ENCODE measurements around the gene CELSR1. TPM values are rescaled to one million over a fixed set of nuclear protein-coding genes. Genes with fewer than 3 reads are reported as not detected.

CELSR1 gene
- total RNA-seq, 2 experiments from 2014 or later: 3.7 to 5.2 TPM

GRCh38 chr22:46569848-46570695 lies 32.7 kb upstream of the CELSR1 start:
- intact Hi-C loops (cut with micrococcal nuclease; ENCODE audit: unreplicated experiment): loop anchor here (10.0 kb wide), 1 partner anchor 195 kb away; the partner anchor contains the start of gene TBC1D22A
- H3K4me1 ChIP-seq (ENCODE audit: insufficient read depth, low read length, poor library complexity, severe bottlenecking): no peaks in the 10 kb centered on the region
- H3K79me2 ChIP-seq (ENCODE audit: insufficient read depth, low read depth, low read length): no peaks in the 10 kb centered on the region
- no peak for DNase-seq (ENCODE audit: low spot score)
- ChIA-PET POLR2A (interaction anchor here (0.5 kb wide), 1 partner anchor 19 kb away, joined by 3 read pairs; no protein-coding TSS in a partner anchor), CTCF (ENCODE audit: unreplicated experiment) (no interaction called here)
- H3K36me3 ChIP-seq (ENCODE audit: insufficient read depth, low read length): no peaks in the 10 kb centered on the region
- H4K20me1 ChIP-seq (ENCODE audit: insufficient read depth, low read length): no peaks in the 10 kb centered on the region
- H3K9me2 ChIP-seq (ENCODE audit: insufficient read depth, low read length): no peaks in the 10 kb centered on the region
- no peak overlapping the region for H2AFZ ChIP-seq (ENCODE audit: low read length)
- BruUV-seq (replicated peaks): no TSS peak
- no peak overlapping the region for H3K4me3 ChIP-seq (ENCODE audit: low read depth, low read length, poor library complexity, severe bottlenecking)
- peaks cover 13% of the 10 kb centered on the region; the same call in 1 of the 2 replicates for H3K9me3 ChIP-seq (ENCODE audit: low read length)
- no peak overlapping the region for H3K4me2 ChIP-seq (ENCODE audit: low read length)
- no peak for TF ChIP-seq EZH2phosphoT487 (IDR thresholded peaks at IDR 0.05; ENCODE audit: borderline replicate concordance, low read depth, low read length)
- no peak for TF ChIP-seq CTCF (conservative IDR thresholded peaks at IDR 0.05; ENCODE audit: low read length)
- H3K27ac ChIP-seq (ENCODE audit: low read depth, low read length, poor library complexity, severe bottlenecking): no peak overlapping the region

- ChIA-PET CTCF (ENCODE audit: unreplicated experiment) (no interaction called here), POLR2A (no interaction called here)
- intact Hi-C loops (cut with micrococcal nuclease; ENCODE audit: unreplicated experiment): loop anchor here (10.0 kb wide), 1 partner anchor 196 kb away; the partner anchor contains the start of gene TBC1D22A
- Histone ChIP-seq H3K4me2 (ENCODE audit: low read length) (no peak overlapping the region), H4K20me1 (ENCODE audit: insufficient read depth, low read length) (no peaks in the 10 kb centered on the region), H3K36me3 (ENCODE audit: insufficient read depth, low read length) (no peaks in the 10 kb centered on the region), H2AFZ (ENCODE audit: low read length) (no peak overlapping the region), H3K9me3 (ENCODE audit: low read length) (peaks cover 13% of the 10 kb centered on the region; the same call in 1 of the 2 replicates), H3K79me2 (ENCODE audit: insufficient read depth, low read depth, low read length) (no peaks in the 10 kb centered on the region), H3K4me3 (ENCODE audit: low read depth, low read length, poor library complexity, severe bottlenecking) (no peak overlapping the region), H3K27ac (ENCODE audit: low read depth, low read length, poor library complexity, severe bottlenecking) (no peak overlapping the region), H3K9me2 (ENCODE audit: insufficient read depth, low read length) (no peaks in the 10 kb centered on the region), H3K4me1 (ENCODE audit: insufficient read depth, low read length, poor library complexity, severe bottlenecking) (peaks cover 2% of the 10 kb centered on the region)
- no peak for DNase-seq (ENCODE audit: low spot score)
- no TSS peak for BruUV-seq (replicated peaks)
- TF ChIP-seq EZH2phosphoT487 (IDR thresholded peaks at IDR 0.05; ENCODE audit: borderline replicate concordance, low read depth, low read length) (no peak), CTCF (conservative IDR thresholded peaks at IDR 0.05; ENCODE audit: low read length) (no peak)
These were observed 31.8 kb upstream of the CELSR1 start for GRCh38 chr22:46569055-46569847.

Measured in OCI-LY7 (cell line).